Omental fat pad (tissue), 4 donors: ENCODE measurements around the gene TPCN2. TPM values are rescaled to one million over a fixed set of nuclear protein-coding genes. Genes with fewer than 3 reads are reported as not detected.

ENCODE experiments used
- ATAC-seq: fragments of 150-250 bp; one replicate; pipeline ENCODE4 v1.9.1; 2016; ENCODE audit warnings: mild to moderate bottlenecking, moderate library complexity; ENCODE audit not compliant: low FRiP score
- DNase-seq: peaks from one replicate; pipeline ENCODE4 v3.0.0-alpha.2; 2019; ENCODE audit warnings: low spot score
- CTCF ChIP-seq, 3 donors: fragments of 450-650 bp; IDR thresholded peaks; one replicate each; pipeline ENCODE4 v1.5.1; 2016 to 2017; ENCODE audit warnings: antibody characterized with exemption in 3 of 3, mild to moderate bottlenecking in 3 of 3, moderate library complexity in 2 of 3
- total RNA-seq, 4 donors: library from RNA; depleted of rRNA; stranded (reverse); fragments of >200 nt; gene quantifications; one replicate each; pipeline ENCODE4 v1.1.0, GENCODE V29; 2016

The TPCN2 gene
- total RNA-seq, 4 donors from 2014 or later, result 11.8 to 23.3 (median 15.4) TPM

GRCh38 chr11:69113646-69114340 lies 65.1 kb downstream of the TPCN2 start:
- no peak for TF ChIP-seq CTCF (IDR thresholded peaks at IDR 0.05)
- no peak for DNase-seq
- ATAC-seq, result no peak

GRCh38 chr11:69114362-69114761 lies 65.6 kb downstream of the TPCN2 start:
- no peak for TF ChIP-seq CTCF (IDR thresholded peaks at IDR 0.05)
- DNase-seq (no peak), ATAC-seq (no peak)

- DNase-seq (no peak), ATAC-seq (no peak)
- no peak for TF ChIP-seq CTCF (IDR thresholded peaks at IDR 0.05)
Observed at GRCh38 chr11:69114811-69115523, 66.2 kb downstream of the TPCN2 start.

GRCh38 chr11:69115586-69116560 lies 67.1 kb downstream of the TPCN2 start:
- no peak for TF ChIP-seq CTCF (IDR thresholded peaks at IDR 0.05)
- ATAC-seq (no peak), DNase-seq (no peak)

- TF ChIP-seq CTCF (IDR thresholded peaks at IDR 0.05), result no peak
- ATAC-seq (no peak), DNase-seq (no peak)
Observed at GRCh38 chr11:69116671-69117070, 67.9 kb downstream of the TPCN2 start.

- ATAC-seq (no peak), DNase-seq (no peak)
- TF ChIP-seq CTCF (IDR thresholded peaks at IDR 0.05), result no peak
Observed at GRCh38 chr11:69119190-69119589, 70.5 kb downstream of the TPCN2 start.
